IMR-90 (cell line): ENCODE results near the gene VWA8. TPM values are rescaled to one million over a fixed set of nuclear protein-coding genes. Genes with fewer than 3 reads are reported as not detected.
"Not testable (repeated sequence)": the region's sequence is repeated elsewhere in the genome, so short reads cannot be mapped to it uniquely, and the experiment has no call there.

Experiments
- ATAC-seq: fragments of 200-7000 bp; cut with Tn5 transposase; 2 replicates; pipeline ENCODE4 v1.9.1; 2020; ENCODE audit warnings: low read depth, mild to moderate bottlenecking, moderate library complexity
- BruUV-seq: library from RNA; stranded (reverse); fragments of 400-500 nt; replicated peaks from 2 replicates; lab custom pipeline; 2021; lab: Mats Ljungman, UMichigan
- CTCF ChIA-PET: fragments of 300-600 bp; formaldehyde crosslinking; extraction: SDS; loops from one replicate; lab custom pipeline; 2021; ENCODE audit warnings: antibody characterized with exemption; lab: Yijun Ruan, JAX
- POLR2A ChIA-PET: fragments of 300-600 bp; sonication (Branson Sonifier 250); formaldehyde crosslinking; loops from one replicate; lab custom pipeline; 2022; ENCODE audit warnings: antibody characterized with exemption; ENCODE audit not compliant: unreplicated experiment; lab: Charles Lee
- DNase-seq: peaks from one replicate; pipeline ENCODE4 v3.0.0; 2013
- H2AFZ ChIP-seq: replicated peaks from 2 replicates; pipeline ENCODE3; 2013; ENCODE audit warnings: low read length, mild to moderate bottlenecking; ENCODE audit not compliant: poor library complexity
- H2AK5ac ChIP-seq: 2 replicates; pipeline ENCODE4 v1.6.1; 2013; ENCODE audit warnings: low read depth, low read length, inconsistent platforms
- H2AK9ac ChIP-seq: replicated peaks from 2 replicates; pipeline ENCODE3; 2013; ENCODE audit warnings: mild to moderate bottlenecking, low read depth, low read length, moderate library complexity; ENCODE audit not compliant: poor library complexity
- H2BK120ac ChIP-seq: 2 replicates; pipeline ENCODE4 v1.6.1; 2013; ENCODE audit warnings: low read depth, low read length, inconsistent platforms
- H2BK15ac ChIP-seq: 3 replicates; pipeline ENCODE4 v1.6.1; 2013; ENCODE audit warnings: low read depth, low read length, inconsistent platforms
- H2BK20ac ChIP-seq: 2 replicates; pipeline ENCODE4 v1.6.1; 2013; ENCODE audit warnings: low read depth, mild to moderate bottlenecking, inconsistent platforms, low read length, moderate library complexity
- H2BK5ac ChIP-seq: 2 replicates; pipeline ENCODE4 v1.6.1; 2013; ENCODE audit warnings: mild to moderate bottlenecking, low read depth, low read length, inconsistent platforms; ENCODE audit not compliant: poor library complexity, severe bottlenecking
- H3K14ac ChIP-seq: replicated peaks from 2 replicates; pipeline ENCODE4 v1.6.1; 2013; ENCODE audit warnings: low read depth, low read length, inconsistent platforms
- H3K18ac ChIP-seq: 2 replicates; pipeline ENCODE4 v1.6.1; 2013; ENCODE audit warnings: low read depth, low read length, control low read depth
- H3K23ac ChIP-seq: 2 replicates; pipeline ENCODE4 v1.6.1; 2013; ENCODE audit warnings: low read depth, low read length, inconsistent platforms
- H3K27ac ChIP-seq: 2 replicates; pipeline ENCODE4 v1.5.1; 2013; ENCODE audit warnings: mild to moderate bottlenecking, control low read depth, low read length; ENCODE audit not compliant: insufficient read depth
- H3K27me3 ChIP-seq: 2 replicates; pipeline ENCODE4 v1.6.1; 2013; ENCODE audit warnings: low read length; ENCODE audit not compliant: control insufficient read depth, insufficient read depth
- H3K36me3 ChIP-seq: 2 replicates; pipeline ENCODE4 v1.6.1; 2013; ENCODE audit warnings: low read length, mixed read lengths; ENCODE audit not compliant: control insufficient read depth, insufficient read depth
- H3K4ac ChIP-seq: 2 replicates; pipeline ENCODE4 v1.6.1; 2013; ENCODE audit warnings: low read depth, low read length, inconsistent platforms
- H3K4me1 ChIP-seq: 2 replicates; pipeline ENCODE4 v1.6.1; 2013; ENCODE audit warnings: low read length, mixed read lengths; ENCODE audit not compliant: control insufficient read depth, insufficient read depth
- H3K4me2 ChIP-seq: 2 replicates; pipeline ENCODE4 v1.6.1; 2013; ENCODE audit warnings: low read depth, mild to moderate bottlenecking, control low read depth, low read length, moderate library complexity
- H3K4me3 ChIP-seq: 2 replicates; pipeline ENCODE4 v1.5.1; 2013; ENCODE audit warnings: low read depth, mild to moderate bottlenecking, control low read depth, low read length, moderate library complexity; ENCODE audit not compliant: insufficient read depth
- H3K56ac ChIP-seq: 2 replicates; pipeline ENCODE4 v1.6.1; 2013; ENCODE audit warnings: low read length, inconsistent platforms; ENCODE audit not compliant: insufficient read depth; ENCODE audit errors: extremely low read depth
- H3K79me1 ChIP-seq, 2 experiments: 2 replicates each; pipeline ENCODE4 v1.6.1; 2013; ENCODE audit warnings: low read length in 2 of 2, inconsistent platforms in 1 of 2, low read depth in 1 of 2
- H3K9ac ChIP-seq: 2 replicates; pipeline ENCODE4 v1.6.1; 2013; ENCODE audit warnings: low read depth, low read length, control low read depth
- H3K9me1 ChIP-seq: 2 replicates; pipeline ENCODE4 v1.6.1; 2013; ENCODE audit warnings: low read length, inconsistent platforms; ENCODE audit not compliant: insufficient read depth
- H3K9me3 ChIP-seq: 2 replicates; pipeline ENCODE4 v1.6.1; 2013; ENCODE audit warnings: low read length; ENCODE audit not compliant: control insufficient read depth, insufficient read depth
- H4K20me1 ChIP-seq: 2 replicates; pipeline ENCODE4 v1.6.1; 2013; ENCODE audit warnings: low read length, inconsistent platforms; ENCODE audit not compliant: insufficient read depth
- H4K5ac ChIP-seq: 2 replicates; pipeline ENCODE4 v1.6.1; 2013; ENCODE audit warnings: mild to moderate bottlenecking, low read depth, low read length, control low read depth
- H4K8ac ChIP-seq, 2 experiments: 2 replicates each; pipeline ENCODE4 v1.6.1; 2013; ENCODE audit warnings: low read depth in 2 of 2, low read length in 2 of 2, control low read depth in 1 of 2, inconsistent platforms in 1 of 2
- H4K91ac ChIP-seq: 2 replicates; pipeline ENCODE4 v1.6.1; 2013; ENCODE audit warnings: low read depth, low read length, inconsistent platforms; ENCODE audit not compliant: insufficient read depth
- WGBS, 2 experiments: methylation state at CpG; one replicate each; pipeline versions ENCODE4 v1.1.5 to v1.1.7; 2013; ENCODE audit warnings: missing lambda C conversion rate in 2 of 2; ENCODE audit not compliant: insufficient read length in 1 of 2; ENCODE audit errors: extremely low coverage in 2 of 2; 5-methylcytosine and 5-hydroxymethylcytosine counted together
- dilution Hi-C: fragments of 300-500 bp; cut with HindIII; formaldehyde crosslinking; loops from one replicate; pipeline ENCODE4 v1.14.3; 2018; ENCODE audit warnings: low sequenced_read_pairs; ENCODE audit not compliant: unreplicated experiment
- in situ Hi-C: fragments of 300-500 bp; cut with MboI; formaldehyde crosslinking; loops from 3 replicates; pipeline ENCODE4 v1.14.3; 2019; ENCODE audit warnings: low sequenced_read_pairs, inconsistent platforms, mixed read lengths
- intact Hi-C: fragments of 100-400 bp; cut with micrococcal nuclease; formaldehyde crosslinking; loops from 2 replicates; pipeline ENCODE4 v1.10.0; 2022
- polyA plus RNA-seq, 3 experiments: library from polyadenylated mRNA; depleted of rRNA; stranded (reverse); fragments of >200 nt; gene quantifications; 2 replicates each; pipeline ENCODE4 v1.2.3, GENCODE V29; 2012; ENCODE audit warnings: low replicate concordance in 1 of 3
- total RNA-seq: library from RNA; depleted of rRNA; stranded (reverse); fragments of >200 nt; gene quantifications from 2 replicates; pipeline ENCODE4 v1.2.3, GENCODE V29; 2012

VWA8 gene
- total and polyA plus RNA-seq, 2 of the 4 experiments (the other 2 are of a cell fraction) = 5.9 to 18.3 TPM

DNA sequence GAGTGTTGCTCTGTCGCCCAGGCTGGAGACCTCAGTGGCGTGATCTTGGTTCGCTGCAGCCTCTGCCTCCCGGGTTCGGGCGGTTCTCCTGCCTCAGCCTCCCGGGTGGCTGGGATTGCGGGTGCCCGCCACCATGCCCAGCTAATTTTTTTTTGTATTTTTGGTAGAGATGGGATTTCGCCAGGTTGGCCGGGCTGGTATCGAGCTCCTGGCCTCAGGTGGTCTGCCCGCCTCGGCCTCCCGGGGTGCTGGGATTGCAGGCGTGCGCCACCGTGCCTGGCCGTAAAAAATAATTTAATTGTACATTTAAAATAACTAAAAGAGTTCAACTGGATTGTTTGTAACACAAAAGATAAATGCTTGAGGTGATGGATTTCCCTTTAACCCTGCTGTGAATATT is 387.3 kb downstream of the VWA8 start:
- H3K14ac ChIP-seq, H3K4me2 ChIP-seq, H3K4me1 ChIP-seq, ATAC-seq, H3K36me3 ChIP-seq, H3K9ac ChIP-seq, H2BK15ac ChIP-seq, H2AFZ ChIP-seq, CTCF ChIA-PET, H4K91ac ChIP-seq, H3K4ac ChIP-seq, H4K20me1 ChIP-seq, H2BK20ac ChIP-seq, H3K27ac ChIP-seq, H3K23ac ChIP-seq, H2BK120ac ChIP-seq, in situ Hi-C loops, H2BK5ac ChIP-seq, DNase-seq, H3K9me1 ChIP-seq, H3K56ac ChIP-seq, H3K79me1 ChIP-seq, H3K27me3 ChIP-seq, H3K18ac ChIP-seq, H4K8ac ChIP-seq, H2AK5ac ChIP-seq, H3K4me3 ChIP-seq, BruUV-seq, H2AK9ac ChIP-seq, H3K9me3 ChIP-seq, dilution Hi-C loops, intact Hi-C loops, H4K5ac ChIP-seq, POLR2A ChIA-PET: not testable (repeated sequence)
- WGBS, 2 experiments = no CpG with 5 or more reads among the region's 19 CpGs

DNA sequence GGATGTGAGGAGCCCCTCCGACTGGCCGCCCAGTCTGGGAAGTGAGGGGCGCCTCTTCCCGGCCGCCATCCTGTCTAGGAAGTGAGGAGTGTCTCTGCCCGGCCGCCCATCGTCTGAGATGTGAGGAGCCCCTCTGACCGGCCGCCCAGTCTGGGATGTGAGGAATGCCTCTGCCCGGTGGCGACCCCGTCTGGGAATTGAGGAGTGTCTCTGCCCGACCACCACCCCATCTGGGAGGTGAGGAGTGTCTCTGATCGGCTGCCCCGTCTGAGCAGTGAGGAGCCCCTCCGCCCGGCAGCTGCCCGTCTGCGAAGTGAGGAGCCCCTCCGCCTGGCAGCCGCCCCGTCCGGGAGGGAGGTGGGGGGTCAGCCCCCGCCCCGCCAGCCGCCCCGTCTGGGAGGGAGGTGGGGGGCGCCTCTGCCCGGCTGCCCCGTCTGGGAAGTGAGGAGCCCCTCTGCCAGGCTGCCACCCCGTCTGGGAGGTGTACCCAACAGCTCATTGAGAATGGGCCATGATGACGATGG is 389.0 kb downstream of the VWA8 start:
- H2AFZ ChIP-seq, BruUV-seq, H3K23ac ChIP-seq, H3K4ac ChIP-seq, H2BK120ac ChIP-seq, H3K9ac ChIP-seq, POLR2A ChIA-PET, H2BK5ac ChIP-seq, H3K36me3 ChIP-seq, H3K27ac ChIP-seq, dilution Hi-C loops, H4K8ac ChIP-seq, H3K18ac ChIP-seq, H3K9me1 ChIP-seq, H4K5ac ChIP-seq, H2BK15ac ChIP-seq, H4K91ac ChIP-seq, H3K79me1 ChIP-seq, H3K27me3 ChIP-seq, DNase-seq, H4K20me1 ChIP-seq, ATAC-seq, H3K4me1 ChIP-seq, H3K14ac ChIP-seq, CTCF ChIA-PET, H2AK5ac ChIP-seq, H3K9me3 ChIP-seq, H3K4me3 ChIP-seq, in situ Hi-C loops, H2BK20ac ChIP-seq, intact Hi-C loops, H3K4me2 ChIP-seq, H2AK9ac ChIP-seq, H3K56ac ChIP-seq: not testable (repeated sequence)
- 92% methylated on average over 2 of the region's 33 CpGs; no CpG with 5 or more reads in 1 of the 2 experiments for WGBS, 2 experiments
